ENCODE measurements around the gene ARAP2. TPM values are rescaled to one million over a fixed set of nuclear protein-coding genes. Genes with fewer than 3 reads are reported as not detected.

Gene ARAP2
- total RNA-seq, 1 experiment from 2014 or later: 30.0 TPM

DNA sequence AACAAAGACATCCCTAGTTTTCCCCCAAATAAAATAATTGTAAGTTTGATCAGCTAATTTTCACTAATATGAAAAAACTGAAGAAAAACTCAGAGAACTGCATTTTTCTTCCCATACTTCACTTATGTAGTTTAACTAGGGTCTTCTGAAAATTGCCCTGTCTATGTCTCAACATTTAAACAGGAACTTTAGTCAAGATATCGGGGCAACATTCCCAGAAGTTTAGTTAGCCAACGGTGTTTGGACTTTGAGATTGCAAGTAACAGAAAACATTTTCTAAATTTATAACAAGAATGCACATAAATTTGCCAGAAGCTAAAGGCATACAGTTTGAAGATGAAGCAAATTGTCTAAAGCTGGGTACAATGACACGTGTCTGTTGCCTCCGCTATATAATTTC is 201.1 kb downstream of the ARAP2 start:
- no peak for DNase-seq
- no peaks in the 10 kb centered on the region for H3K36me3 Mint-ChIP-seq (ENCODE audit: insufficient read depth, unreplicated experiment)
- intact Hi-C loops (cut with micrococcal nuclease; ENCODE audit: unreplicated experiment): no loop called here
- no peaks in the 10 kb centered on the region for H3K4me1 Mint-ChIP-seq (ENCODE audit: low read depth, unreplicated experiment)
- no peak overlapping the region for H3K27ac Mint-ChIP-seq (ENCODE audit: unreplicated experiment)
- no TSS peak for BruUV-seq (replicated peaks)
- CTCF ChIA-PET: no interaction called here
- H3K9me3 Mint-ChIP-seq (ENCODE audit: low read depth, unreplicated experiment): no peaks in the 10 kb centered on the region
- no peaks in the 10 kb centered on the region for H3K27me3 Mint-ChIP-seq (ENCODE audit: unreplicated experiment)
- H3K4me3 Mint-ChIP-seq (ENCODE audit: low read depth, unreplicated experiment): no peak overlapping the region
- TF ChIP-seq, protein P1, sequence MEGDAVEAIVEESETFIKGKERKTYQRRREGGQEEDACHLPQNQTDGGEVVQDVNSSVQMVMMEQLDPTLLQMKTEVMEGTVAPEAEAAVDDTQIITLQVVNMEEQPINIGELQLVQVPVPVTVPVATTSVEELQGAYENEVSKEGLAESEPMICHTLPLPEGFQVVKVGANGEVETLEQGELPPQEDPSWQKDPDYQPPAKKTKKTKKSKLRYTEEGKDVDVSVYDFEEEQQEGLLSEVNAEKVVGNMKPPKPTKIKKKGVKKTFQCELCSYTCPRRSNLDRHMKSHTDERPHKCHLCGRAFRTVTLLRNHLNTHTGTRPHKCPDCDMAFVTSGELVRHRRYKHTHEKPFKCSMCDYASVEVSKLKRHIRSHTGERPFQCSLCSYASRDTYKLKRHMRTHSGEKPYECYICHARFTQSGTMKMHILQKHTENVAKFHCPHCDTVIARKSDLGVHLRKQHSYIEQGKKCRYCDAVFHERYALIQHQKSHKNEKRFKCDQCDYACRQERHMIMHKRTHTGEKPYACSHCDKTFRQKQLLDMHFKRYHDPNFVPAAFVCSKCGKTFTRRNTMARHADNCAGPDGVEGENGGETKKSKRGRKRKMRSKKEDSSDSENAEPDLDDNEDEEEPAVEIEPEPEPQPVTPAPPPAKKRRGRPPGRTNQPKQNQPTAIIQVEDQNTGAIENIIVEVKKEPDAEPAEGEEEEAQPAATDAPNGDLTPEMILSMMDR (IDR thresholded peaks at IDR 0.05; ENCODE audit: unreplicated experiment): no peak

DNA sequence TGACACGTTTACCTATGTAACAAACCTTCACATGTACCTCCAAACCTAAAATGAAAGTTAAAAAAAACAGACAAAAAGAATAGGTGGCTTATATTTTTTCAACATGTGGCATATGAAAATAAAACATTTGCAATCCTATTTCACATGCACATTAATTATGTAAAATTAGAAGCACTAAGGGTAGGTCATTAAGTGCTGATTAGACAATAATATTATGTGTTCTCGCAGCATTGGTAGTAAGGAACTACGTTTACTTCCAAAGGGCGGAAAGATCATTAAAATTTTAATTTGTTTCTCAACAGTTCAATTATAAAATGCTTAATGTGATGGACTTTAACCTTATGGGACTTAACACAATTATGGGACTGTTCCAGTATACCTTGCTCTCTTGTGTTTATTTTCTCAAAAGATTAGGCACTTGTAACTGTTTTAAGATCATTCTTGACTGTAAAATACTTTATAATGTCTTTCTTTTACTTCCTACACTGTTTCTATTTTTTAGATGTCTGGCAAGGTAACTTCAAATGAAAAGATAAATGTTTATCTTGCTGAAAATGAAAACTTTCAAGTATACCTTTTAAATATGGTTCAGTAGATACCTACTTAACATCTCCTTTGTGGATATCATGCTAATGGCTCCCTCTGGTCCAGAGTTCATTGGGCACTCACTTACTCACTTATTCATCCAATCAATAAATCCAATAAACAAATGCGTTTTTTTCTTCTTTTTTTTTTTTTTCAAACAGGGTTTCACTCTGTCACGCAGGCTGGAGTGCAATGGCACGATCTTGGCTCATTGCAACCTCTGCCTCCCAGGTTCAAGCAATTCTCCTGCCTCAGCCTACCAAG is 202.0 kb downstream of the ARAP2 start:
- TF ChIP-seq, protein P1 (IDR thresholded peaks at IDR 0.05; ENCODE audit: unreplicated experiment): no peak
- no peak for DNase-seq
- CTCF ChIA-PET: no interaction called here
- no TSS peak for BruUV-seq (replicated peaks)
- Mint-ChIP-seq H3K4me3 (ENCODE audit: low read depth, unreplicated experiment) (no peak overlapping the region), H3K4me1 (ENCODE audit: low read depth, unreplicated experiment) (no peaks in the 10 kb centered on the region), H3K27ac (ENCODE audit: unreplicated experiment) (no peak overlapping the region), H3K27me3 (ENCODE audit: unreplicated experiment) (no peaks in the 10 kb centered on the region), H3K36me3 (ENCODE audit: insufficient read depth, unreplicated experiment) (no peaks in the 10 kb centered on the region), H3K9me3 (ENCODE audit: low read depth, unreplicated experiment) (no peaks in the 10 kb centered on the region)
- intact Hi-C loops (cut with micrococcal nuclease; ENCODE audit: unreplicated experiment): no loop called here

GRCh38 chr4:36041340-36041739 is 203.0 kb downstream of the ARAP2 start:
- Mint-ChIP-seq H3K27me3 (ENCODE audit: unreplicated experiment) (no peaks in the 10 kb centered on the region), H3K4me1 (ENCODE audit: low read depth, unreplicated experiment) (no peaks in the 10 kb centered on the region), H3K27ac (ENCODE audit: unreplicated experiment) (no peak overlapping the region), H3K36me3 (ENCODE audit: insufficient read depth, unreplicated experiment) (no peaks in the 10 kb centered on the region), H3K4me3 (ENCODE audit: low read depth, unreplicated experiment) (no peak overlapping the region), H3K9me3 (ENCODE audit: low read depth, unreplicated experiment) (no peaks in the 10 kb centered on the region)
- TF ChIP-seq, protein P1 (IDR thresholded peaks at IDR 0.05; ENCODE audit: unreplicated experiment): no peak
- BruUV-seq (replicated peaks): no TSS peak
- no peak for DNase-seq
- intact Hi-C loops (cut with micrococcal nuclease; ENCODE audit: unreplicated experiment): no loop called here
- CTCF ChIA-PET: no interaction called here

GRCh38 chr4:36039026-36039425 is 205.3 kb downstream of the ARAP2 start:
- Mint-ChIP-seq H3K4me3 (ENCODE audit: low read depth, unreplicated experiment) (no peak overlapping the region), H3K27ac (ENCODE audit: unreplicated experiment) (no peak overlapping the region), H3K36me3 (ENCODE audit: insufficient read depth, unreplicated experiment) (no peaks in the 10 kb centered on the region), H3K27me3 (ENCODE audit: unreplicated experiment) (no peaks in the 10 kb centered on the region), H3K4me1 (ENCODE audit: low read depth, unreplicated experiment) (no peaks in the 10 kb centered on the region), H3K9me3 (ENCODE audit: low read depth, unreplicated experiment) (no peaks in the 10 kb centered on the region)
- BruUV-seq (replicated peaks): no TSS peak
- DNase-seq: no peak
- intact Hi-C loops (cut with micrococcal nuclease; ENCODE audit: unreplicated experiment): no loop called here
- TF ChIP-seq, protein P1 (IDR thresholded peaks at IDR 0.05; ENCODE audit: unreplicated experiment): no peak
- CTCF ChIA-PET: no interaction called here
